ENCODE data around the gene RNF220.

The RNF220 gene

DNA sequence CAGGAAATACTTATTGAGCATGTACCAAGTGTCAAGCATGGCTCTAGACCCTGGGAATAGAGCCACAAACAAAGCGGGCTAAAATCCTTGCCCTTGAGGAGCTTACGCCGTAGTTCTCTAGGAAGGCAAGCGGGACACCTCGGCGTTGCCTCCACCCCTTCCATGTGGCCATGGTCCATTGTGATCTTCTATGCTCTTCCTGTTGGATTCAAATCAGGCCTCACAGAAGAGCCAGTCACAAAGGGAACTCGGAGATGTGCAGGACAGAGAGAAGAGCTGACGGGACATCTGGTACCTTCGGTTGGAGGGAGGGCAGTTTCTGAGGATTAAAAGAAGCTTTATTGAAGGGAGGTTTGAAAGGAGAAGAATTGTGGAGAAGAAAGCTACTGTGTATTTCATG lies 139.9 kb downstream of the RNF220 start:
- Histone ChIP-seq H3K27me3 (ENCODE audit: control insufficient read depth, insufficient read depth, low read length) (peaks cover 17% of the 10 kb centered on the region), H3K4me3 (ENCODE audit: low read length) (no peak overlapping the region), H3K9ac (ENCODE audit: low read length) (no peak overlapping the region), H3K9me3 (ENCODE audit: control insufficient read depth, low read length) (no peaks in the 10 kb centered on the region), H3K36me3 (ENCODE audit: control insufficient read depth, insufficient read depth, low read length) (no peaks in the 10 kb centered on the region), H3K4me1 (ENCODE audit: control insufficient read depth, insufficient read depth, low read length) (peaks cover 26% of the 10 kb centered on the region)

DNA sequence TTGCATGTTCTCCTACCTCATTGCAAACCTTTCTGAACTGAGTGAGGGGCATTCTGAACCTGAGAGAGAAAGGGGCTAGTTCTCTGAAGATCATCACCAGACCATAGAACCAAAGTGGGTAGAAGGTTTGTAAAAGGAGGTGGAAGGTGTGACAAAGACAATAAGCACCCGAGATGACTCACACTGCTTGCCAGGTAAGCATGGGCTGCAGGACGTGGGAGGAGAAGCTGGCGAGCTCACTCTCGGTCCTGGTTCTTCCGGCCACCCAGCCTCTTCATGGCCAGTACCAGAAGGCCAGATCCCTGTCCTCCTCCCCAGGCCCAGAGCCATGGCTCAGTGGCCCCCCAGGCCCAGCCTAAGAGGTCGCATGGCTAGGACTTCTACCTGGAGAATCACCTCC lies 140.9 kb downstream of the RNF220 start:
- H3K27me3 ChIP-seq (ENCODE audit: control insufficient read depth, insufficient read depth, low read length), result peaks cover 17% of the 10 kb centered on the region
- H3K36me3 ChIP-seq (ENCODE audit: control insufficient read depth, insufficient read depth, low read length), result no peaks in the 10 kb centered on the region
- H3K9ac ChIP-seq (ENCODE audit: low read length), result no peak overlapping the region

DNA sequence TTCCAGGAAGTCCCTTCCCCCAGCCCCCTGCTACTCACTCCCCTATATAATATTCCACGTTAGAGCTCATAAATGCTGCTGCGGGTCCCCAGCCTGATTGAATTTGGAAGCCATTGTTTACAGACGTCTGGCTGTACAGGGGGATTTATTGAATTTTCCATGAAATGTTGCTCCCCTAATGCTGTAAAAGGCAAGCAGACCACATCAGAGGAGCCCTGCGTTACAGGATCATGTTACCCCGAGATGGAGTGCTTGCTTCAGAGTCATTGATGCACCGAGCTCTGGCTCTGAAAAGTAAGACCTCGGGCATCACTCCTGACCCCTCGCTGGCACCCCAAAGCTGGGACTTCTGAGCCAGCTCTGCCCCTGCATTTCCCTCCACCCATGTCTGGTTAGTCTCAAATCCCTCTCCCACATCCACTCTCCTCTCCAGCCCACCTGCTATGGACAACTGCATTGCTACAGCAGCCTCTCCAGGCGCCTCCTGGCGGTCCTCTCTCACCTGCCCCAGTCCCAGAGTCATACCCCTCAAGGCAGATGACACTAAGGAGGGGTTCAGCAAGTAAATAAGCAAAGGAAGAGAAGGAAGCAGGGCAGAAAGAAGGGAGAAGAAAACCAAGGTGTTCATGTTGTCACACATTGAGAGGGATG lies 141.5 kb downstream of the RNF220 start:
- no peaks in the 10 kb centered on the region for H3K36me3 ChIP-seq (ENCODE audit: control insufficient read depth, insufficient read depth, low read length)
- peaks cover 17% of the 10 kb centered on the region for H3K27me3 ChIP-seq (ENCODE audit: control insufficient read depth, insufficient read depth, low read length)
- H3K4me3 ChIP-seq (ENCODE audit: low read length), result no peak overlapping the region
- H3K9me3 ChIP-seq (ENCODE audit: control insufficient read depth, low read length), result no peaks in the 10 kb centered on the region
- H3K9ac ChIP-seq (ENCODE audit: low read length), result no peak overlapping the region
- H3K4me1 ChIP-seq (ENCODE audit: control insufficient read depth, insufficient read depth, low read length), result peaks cover 26% of the 10 kb centered on the region

More for the DNA sequence above, 140.9 kb downstream of the RNF220 start:
- no peak overlapping the region for H3K4me3 ChIP-seq (ENCODE audit: low read length)
- H3K4me1 ChIP-seq (ENCODE audit: control insufficient read depth, insufficient read depth, low read length), result peaks cover 26% of the 10 kb centered on the region
- no peaks in the 10 kb centered on the region for H3K9me3 ChIP-seq (ENCODE audit: control insufficient read depth, low read length)

DNA sequence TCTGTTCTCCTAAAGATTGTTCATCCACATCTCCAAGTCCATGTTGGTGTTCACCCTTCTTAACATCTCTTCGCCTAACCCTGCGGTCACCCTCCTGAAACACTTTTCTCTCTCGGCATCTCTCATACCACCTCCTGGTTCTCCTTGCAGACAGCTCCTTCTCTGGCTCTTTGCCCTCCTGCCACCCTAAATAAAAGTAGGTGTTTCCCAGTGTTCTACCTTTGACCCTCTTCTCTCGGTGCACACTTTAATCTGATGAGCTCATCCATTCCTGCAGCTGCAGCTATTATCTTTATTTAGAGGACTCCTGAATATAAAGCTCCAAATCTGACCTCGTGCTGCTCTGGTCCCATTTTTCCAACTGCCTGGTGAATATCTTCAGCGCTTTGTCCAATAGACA lies 142.3 kb downstream of the RNF220 start:
- Histone ChIP-seq H3K9ac (ENCODE audit: low read length) (no peak overlapping the region), H3K27me3 (ENCODE audit: control insufficient read depth, insufficient read depth, low read length) (peaks cover 14% of the 10 kb centered on the region), H3K4me1 (ENCODE audit: control insufficient read depth, insufficient read depth, low read length) (peaks cover 34% of the 10 kb centered on the region), H3K9me3 (ENCODE audit: control insufficient read depth, low read length) (no peaks in the 10 kb centered on the region), H3K36me3 (ENCODE audit: control insufficient read depth, insufficient read depth, low read length) (no peaks in the 10 kb centered on the region), H3K4me3 (ENCODE audit: low read length) (no peak overlapping the region)

DNA sequence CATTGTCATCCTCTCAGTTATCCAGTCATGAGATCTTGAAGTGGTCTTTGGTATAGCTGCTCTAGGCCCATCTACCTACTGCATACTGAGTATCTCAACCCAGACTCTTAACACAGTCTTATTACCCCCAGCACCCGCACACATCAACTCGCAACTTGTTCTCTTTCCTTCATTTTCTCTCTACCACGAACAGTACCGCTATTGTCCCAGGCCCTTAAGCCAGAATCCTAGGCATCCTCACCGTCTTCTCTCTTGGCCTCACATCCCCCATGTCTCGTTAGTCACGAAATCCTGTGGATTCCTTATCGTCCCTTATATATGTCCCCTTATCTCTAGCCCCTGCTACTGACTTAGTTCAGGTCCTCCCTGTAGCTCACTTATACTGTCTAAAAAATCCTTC lies 142.8 kb downstream of the RNF220 start:
- no peaks in the 10 kb centered on the region for H3K9me3 ChIP-seq (ENCODE audit: control insufficient read depth, low read length)
- H3K9ac ChIP-seq (ENCODE audit: low read length), result no peak overlapping the region
- H3K27me3 ChIP-seq (ENCODE audit: control insufficient read depth, insufficient read depth, low read length), result peaks cover 10% of the 10 kb centered on the region
- peaks cover 37% of the 10 kb centered on the region for H3K4me1 ChIP-seq (ENCODE audit: control insufficient read depth, insufficient read depth, low read length)
- H3K36me3 ChIP-seq (ENCODE audit: control insufficient read depth, insufficient read depth, low read length), result no peaks in the 10 kb centered on the region
- H3K4me3 ChIP-seq (ENCODE audit: low read length), result no peak overlapping the region

DNA sequence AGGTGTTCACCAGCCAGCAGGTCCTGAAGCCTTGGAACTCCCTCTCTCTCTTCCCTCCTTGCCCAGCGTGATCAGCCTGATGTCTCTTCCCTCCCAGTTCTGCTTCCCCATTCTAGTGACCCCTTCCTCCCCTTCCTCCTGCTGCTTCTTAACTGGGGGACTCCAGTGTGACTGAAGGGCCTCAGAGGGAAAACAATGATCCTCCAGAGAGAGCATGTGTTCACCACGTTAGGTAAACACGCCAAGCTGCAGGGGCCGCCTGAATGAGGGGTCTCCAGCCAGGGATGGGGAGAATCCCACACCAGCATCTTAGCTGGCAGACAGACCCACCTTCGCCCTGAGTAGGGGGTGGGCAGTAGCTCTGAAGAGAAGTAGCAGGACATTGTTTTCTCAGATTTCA lies 144.5 kb downstream of the RNF220 start:
- H3K9me3 ChIP-seq (ENCODE audit: control insufficient read depth, low read length), result no peaks in the 10 kb centered on the region
- peaks cover 48% of the 10 kb centered on the region for H3K4me1 ChIP-seq (ENCODE audit: control insufficient read depth, insufficient read depth, low read length)
- no peak overlapping the region for H3K9ac ChIP-seq (ENCODE audit: low read length)
- no peak overlapping the region for H3K4me3 ChIP-seq (ENCODE audit: low read length)
- no peaks in the 10 kb centered on the region for H3K27me3 ChIP-seq (ENCODE audit: control insufficient read depth, insufficient read depth, low read length)
- no peaks in the 10 kb centered on the region for H3K36me3 ChIP-seq (ENCODE audit: control insufficient read depth, insufficient read depth, low read length)

DNA sequence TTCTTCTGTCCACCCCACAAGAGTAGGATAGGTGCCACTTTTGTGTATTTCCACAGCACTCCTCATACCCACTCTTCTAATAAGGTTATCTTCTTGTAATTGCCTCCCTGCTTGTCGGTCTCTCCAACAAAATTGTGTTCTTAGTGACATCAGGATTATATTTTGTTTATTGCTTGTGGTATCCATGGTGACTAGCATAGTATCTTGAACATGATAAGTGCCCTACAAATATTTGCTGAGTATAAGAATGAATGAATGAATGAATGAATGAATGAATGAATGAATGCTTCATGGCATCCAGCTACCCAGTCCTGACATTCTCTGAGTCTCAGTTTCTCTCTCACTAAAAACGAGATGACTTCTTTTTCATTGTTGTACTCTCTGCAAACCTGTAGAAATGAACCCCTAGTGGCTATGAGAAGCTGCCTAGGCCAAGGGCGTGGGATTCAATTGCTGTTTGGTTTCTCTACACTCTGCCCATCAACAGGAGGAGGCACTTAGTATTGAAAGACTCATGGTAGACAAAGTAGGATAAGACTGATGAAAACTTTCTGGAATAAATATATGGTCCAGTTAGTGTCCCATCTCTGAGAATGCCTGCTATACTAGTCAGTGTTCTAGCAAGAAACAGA lies 148.2 kb downstream of the RNF220 start:
- H3K4me3 ChIP-seq (ENCODE audit: low read length), result no peak overlapping the region
- H3K9me3 ChIP-seq (ENCODE audit: control insufficient read depth, low read length), result no peaks in the 10 kb centered on the region
- H3K9ac ChIP-seq (ENCODE audit: low read length), result no peak overlapping the region
- H3K4me1 ChIP-seq (ENCODE audit: control insufficient read depth, insufficient read depth, low read length), result peaks cover 22% of the 10 kb centered on the region
- H3K36me3 ChIP-seq (ENCODE audit: control insufficient read depth, insufficient read depth, low read length), result no peaks in the 10 kb centered on the region
- H3K27me3 ChIP-seq (ENCODE audit: control insufficient read depth, insufficient read depth, low read length), result no peaks in the 10 kb centered on the region

DNA sequence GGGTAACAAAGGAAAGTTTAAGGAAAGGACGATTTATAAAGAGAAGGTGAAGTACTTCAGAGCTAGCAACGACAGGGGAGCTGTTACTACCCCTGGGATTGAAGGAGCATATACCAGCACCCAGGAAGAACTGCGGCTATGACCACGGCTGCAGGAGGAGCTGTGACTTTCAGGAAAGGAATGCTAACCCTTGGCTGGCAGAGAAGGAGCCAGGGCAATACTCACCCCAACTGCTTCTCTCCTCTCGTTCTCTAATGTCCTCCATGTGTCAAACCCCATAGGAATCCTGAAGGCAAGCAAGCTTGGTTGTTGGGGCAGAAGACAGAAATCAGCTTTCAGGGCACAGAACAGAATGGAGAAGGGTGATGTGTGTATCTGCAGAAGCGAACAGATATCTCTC lies 148.7 kb downstream of the RNF220 start:
- H3K27me3 ChIP-seq (ENCODE audit: control insufficient read depth, insufficient read depth, low read length), result no peaks in the 10 kb centered on the region
- H3K9ac ChIP-seq (ENCODE audit: low read length), result no peak overlapping the region
- H3K36me3 ChIP-seq (ENCODE audit: control insufficient read depth, insufficient read depth, low read length), result no peaks in the 10 kb centered on the region
- H3K9me3 ChIP-seq (ENCODE audit: control insufficient read depth, low read length), result no peaks in the 10 kb centered on the region
- no peak overlapping the region for H3K4me3 ChIP-seq (ENCODE audit: low read length)
- H3K4me1 ChIP-seq (ENCODE audit: control insufficient read depth, insufficient read depth, low read length), result peaks cover 22% of the 10 kb centered on the region

DNA sequence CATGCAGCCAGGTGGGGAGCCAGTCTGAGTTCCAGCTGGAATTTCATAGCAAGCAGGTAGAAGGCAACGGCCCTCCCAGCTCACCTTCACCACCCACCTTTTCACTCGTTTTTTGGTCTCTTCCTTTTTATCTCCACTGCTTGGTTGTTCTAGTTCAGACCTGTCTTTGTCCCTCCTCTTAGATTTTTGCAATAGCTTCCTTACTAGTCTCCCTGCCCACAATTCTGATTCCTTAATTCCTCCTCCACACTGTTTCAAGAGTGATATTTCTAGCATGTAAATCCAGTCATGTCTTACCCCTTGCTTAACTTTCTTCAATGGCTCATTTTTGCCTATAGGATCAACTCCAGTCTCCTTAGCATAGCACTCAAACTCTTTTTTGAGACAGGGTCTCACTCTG lies 149.7 kb downstream of the RNF220 start:
- no peaks in the 10 kb centered on the region for H3K36me3 ChIP-seq (ENCODE audit: control insufficient read depth, insufficient read depth, low read length)
- no peaks in the 10 kb centered on the region for H3K27me3 ChIP-seq (ENCODE audit: control insufficient read depth, insufficient read depth, low read length)
- H3K9me3 ChIP-seq (ENCODE audit: control insufficient read depth, low read length), result no peaks in the 10 kb centered on the region
- H3K4me1 ChIP-seq (ENCODE audit: control insufficient read depth, insufficient read depth, low read length), result peaks cover 22% of the 10 kb centered on the region
- no peak overlapping the region for H3K4me3 ChIP-seq (ENCODE audit: low read length)
- H3K9ac ChIP-seq (ENCODE audit: low read length), result no peak overlapping the region

DNA sequence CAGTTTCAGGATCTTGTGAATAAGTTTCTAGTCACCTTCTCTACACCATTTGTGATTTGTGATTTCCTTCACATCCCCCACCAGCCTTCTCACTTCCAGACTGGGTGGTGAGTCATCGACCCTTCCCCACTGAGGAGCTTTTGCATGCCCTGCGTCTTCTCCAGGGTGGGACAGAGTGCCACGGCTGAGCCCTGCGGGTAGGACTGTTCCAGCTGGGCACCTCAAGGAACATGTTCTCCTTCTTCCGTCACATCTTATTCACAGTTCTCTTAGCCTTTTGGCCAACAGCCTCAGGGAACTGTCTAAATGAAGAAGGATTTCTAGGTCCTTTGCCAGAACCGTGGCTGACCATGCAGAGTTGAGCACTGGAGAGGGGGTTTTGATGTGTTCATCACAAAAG lies 152.7 kb downstream of the RNF220 start:
- Histone ChIP-seq H3K9ac (ENCODE audit: low read length) (no peak overlapping the region), H3K4me1 (ENCODE audit: control insufficient read depth, insufficient read depth, low read length) (peaks cover 11% of the 10 kb centered on the region), H3K27me3 (ENCODE audit: control insufficient read depth, insufficient read depth, low read length) (no peaks in the 10 kb centered on the region), H3K9me3 (ENCODE audit: control insufficient read depth, low read length) (no peaks in the 10 kb centered on the region), H3K36me3 (ENCODE audit: control insufficient read depth, insufficient read depth, low read length) (no peaks in the 10 kb centered on the region), H3K4me3 (ENCODE audit: low read length) (no peak overlapping the region)

DNA sequence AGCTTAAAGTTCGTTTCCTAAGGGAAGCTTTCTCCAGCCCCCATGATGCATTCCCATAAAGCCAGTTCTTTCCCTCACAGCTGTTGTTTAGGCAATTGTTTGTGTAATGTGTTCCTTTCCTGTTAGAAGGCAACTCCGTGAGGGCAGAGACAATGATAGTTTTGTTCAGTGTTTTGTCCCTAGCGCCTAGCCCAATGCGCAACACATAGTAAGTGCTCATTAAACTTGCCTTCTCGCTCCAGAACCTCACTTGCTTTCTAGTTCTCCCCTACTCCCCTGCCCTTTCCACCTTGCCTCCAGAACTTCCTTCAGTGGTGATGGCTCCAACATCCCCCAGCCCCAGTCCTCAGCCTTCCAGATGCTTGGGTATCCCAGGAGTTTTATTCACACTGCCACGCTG lies 153.8 kb downstream of the RNF220 start:
- no peaks in the 10 kb centered on the region for H3K27me3 ChIP-seq (ENCODE audit: control insufficient read depth, insufficient read depth, low read length)
- H3K4me3 ChIP-seq (ENCODE audit: low read length), result no peak overlapping the region
- no peaks in the 10 kb centered on the region for H3K36me3 ChIP-seq (ENCODE audit: control insufficient read depth, insufficient read depth, low read length)
- peaks cover under 1% of the 10 kb centered on the region for H3K4me1 ChIP-seq (ENCODE audit: control insufficient read depth, insufficient read depth, low read length)
- no peak overlapping the region for H3K9ac ChIP-seq (ENCODE audit: low read length)
- no peaks in the 10 kb centered on the region for H3K9me3 ChIP-seq (ENCODE audit: control insufficient read depth, low read length)

DNA sequence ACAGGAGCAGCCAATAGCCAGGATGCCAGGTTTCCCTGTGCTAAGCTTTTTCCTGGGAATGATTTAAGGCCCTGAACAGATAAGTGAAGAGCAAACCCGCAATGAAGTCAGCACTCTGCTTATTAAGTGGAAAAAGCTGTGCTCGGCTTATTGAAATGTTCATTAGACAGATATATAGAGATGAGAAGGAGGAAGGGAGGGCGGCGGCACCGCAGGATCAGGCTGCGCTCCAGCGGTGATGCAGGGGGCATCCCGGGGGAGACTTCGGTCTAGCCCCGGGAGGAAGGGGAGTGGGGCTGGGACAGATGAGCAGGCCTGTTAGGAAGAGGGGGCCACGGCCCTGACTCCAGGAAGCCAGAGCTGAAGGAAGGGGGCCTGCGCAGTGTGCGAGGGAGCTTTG lies 154.3 kb downstream of the RNF220 start:
- peaks cover 3% of the 10 kb centered on the region for H3K27me3 ChIP-seq (ENCODE audit: control insufficient read depth, insufficient read depth, low read length)
- H3K36me3 ChIP-seq (ENCODE audit: control insufficient read depth, insufficient read depth, low read length), result no peaks in the 10 kb centered on the region
- no peak overlapping the region for H3K9ac ChIP-seq (ENCODE audit: low read length)
- no peak overlapping the region for H3K4me3 ChIP-seq (ENCODE audit: low read length)
- no peaks in the 10 kb centered on the region for H3K9me3 ChIP-seq (ENCODE audit: control insufficient read depth, low read length)
- no peaks in the 10 kb centered on the region for H3K4me1 ChIP-seq (ENCODE audit: control insufficient read depth, insufficient read depth, low read length)
